Endothelial cell of umbilical vein (primary cell): ENCODE measurements around the gene CACNB4.
"Not testable (repeated sequence)": the region's sequence is repeated elsewhere in the genome, so short reads cannot be mapped to it uniquely, and the experiment has no call there.

Experiments used
- EZH2 ChIP-seq: IDR thresholded peaks from 2 replicates; pipeline ENCODE4 v1.6.1; 2012; ENCODE audit warnings: borderline replicate concordance, low read depth, mild to moderate bottlenecking, moderate library complexity, low read length, inconsistent platforms; ENCODE audit not compliant: severe bottlenecking
- FOS ChIP-seq: IDR thresholded peaks from 2 replicates; pipeline ENCODE4 v1.6.1; 2011; ENCODE audit warnings: mild to moderate bottlenecking, low read length, moderate library complexity, borderline replicate concordance; ENCODE audit not compliant: insufficient read depth
- GATA2 ChIP-seq: IDR thresholded peaks from 2 replicates; pipeline ENCODE4 v1.7.0; 2011; ENCODE audit warnings: low read depth, mild to moderate bottlenecking, moderate library complexity, mixed read lengths, low read length; ENCODE audit not compliant: insufficient read length, insufficient read depth
- JUN ChIP-seq: IDR thresholded peaks from 2 replicates; pipeline ENCODE4 v1.6.1; 2011; ENCODE audit warnings: borderline replicate concordance, low read depth; ENCODE audit not compliant: insufficient read length, insufficient read depth
- MYC ChIP-seq: IDR thresholded peaks from one replicate; pipeline ENCODE4 v1.6.1; 2011; ENCODE audit warnings: mild to moderate bottlenecking, low read depth, low read length
- POLR2A ChIP-seq: IDR thresholded peaks from 2 replicates; pipeline ENCODE4 v1.6.1; 2012; ENCODE audit warnings: low read depth, mild to moderate bottlenecking, control low read depth, low read length
- POLR2AphosphoS5 ChIP-seq: IDR thresholded peaks from 2 replicates; pipeline ENCODE4 v1.6.1; 2012; ENCODE audit warnings: low read depth, mild to moderate bottlenecking, control low read depth, low read length, moderate library complexity; ENCODE audit not compliant: insufficient read depth
- TF ChIP-seq, protein P1 (sequence below), 2 donors: IDR thresholded peaks; 1 replicate in 1 of 2; 2 replicates in 1 of 2; pipeline ENCODE4 v1.5.1; 2011; ENCODE audit warnings: low read length in 2 of 2, mild to moderate bottlenecking in 2 of 2, moderate library complexity in 2 of 2, control low read depth in 1 of 2, inconsistent platforms in 1 of 2, low read depth in 1 of 2; ENCODE audit not compliant: insufficient read depth in 1 of 2; ENCODE audit errors: extremely low read depth in 1 of 2
- TF ChIP-seq, protein P2 (sequence below): IDR thresholded peaks from 2 replicates; pipeline ENCODE4 v1.6.1; 2011; ENCODE audit not compliant: insufficient read depth, insufficient read length

DNA sequence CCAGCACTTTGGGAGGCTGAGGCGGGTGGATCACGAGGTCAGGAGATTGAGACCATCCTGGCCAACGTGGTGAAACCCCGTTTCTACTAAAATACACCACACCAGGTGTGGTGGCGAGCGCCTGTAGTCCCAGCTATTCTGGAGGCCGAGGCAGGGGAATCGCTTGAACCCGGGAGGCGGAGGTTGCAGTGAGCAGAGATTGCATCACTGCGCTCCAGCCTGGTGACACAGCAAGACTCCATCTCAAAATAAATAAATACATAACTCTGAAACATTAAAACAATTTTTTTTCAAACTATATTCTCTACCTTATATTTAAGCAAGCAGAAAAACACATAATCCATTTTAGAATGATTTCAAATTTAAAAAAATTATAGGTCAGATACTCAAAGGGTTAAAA, 77.8 kb downstream of the CACNB4 start:
- TF ChIP-seq POLR2A, EZH2, MYC, POLR2AphosphoS5, GATA2, JUN, FOS: not testable (repeated sequence)
- TF ChIP-seq, protein P1, sequence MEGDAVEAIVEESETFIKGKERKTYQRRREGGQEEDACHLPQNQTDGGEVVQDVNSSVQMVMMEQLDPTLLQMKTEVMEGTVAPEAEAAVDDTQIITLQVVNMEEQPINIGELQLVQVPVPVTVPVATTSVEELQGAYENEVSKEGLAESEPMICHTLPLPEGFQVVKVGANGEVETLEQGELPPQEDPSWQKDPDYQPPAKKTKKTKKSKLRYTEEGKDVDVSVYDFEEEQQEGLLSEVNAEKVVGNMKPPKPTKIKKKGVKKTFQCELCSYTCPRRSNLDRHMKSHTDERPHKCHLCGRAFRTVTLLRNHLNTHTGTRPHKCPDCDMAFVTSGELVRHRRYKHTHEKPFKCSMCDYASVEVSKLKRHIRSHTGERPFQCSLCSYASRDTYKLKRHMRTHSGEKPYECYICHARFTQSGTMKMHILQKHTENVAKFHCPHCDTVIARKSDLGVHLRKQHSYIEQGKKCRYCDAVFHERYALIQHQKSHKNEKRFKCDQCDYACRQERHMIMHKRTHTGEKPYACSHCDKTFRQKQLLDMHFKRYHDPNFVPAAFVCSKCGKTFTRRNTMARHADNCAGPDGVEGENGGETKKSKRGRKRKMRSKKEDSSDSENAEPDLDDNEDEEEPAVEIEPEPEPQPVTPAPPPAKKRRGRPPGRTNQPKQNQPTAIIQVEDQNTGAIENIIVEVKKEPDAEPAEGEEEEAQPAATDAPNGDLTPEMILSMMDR (IDR thresholded peaks at IDR 0.05; ENCODE audit: extremely low read depth in 1 of 2, insufficient read depth in 1 of 2, low read depth in 1 of 2, low read length in 2 of 2), result not testable (repeated sequence)
- TF ChIP-seq, protein P2, sequence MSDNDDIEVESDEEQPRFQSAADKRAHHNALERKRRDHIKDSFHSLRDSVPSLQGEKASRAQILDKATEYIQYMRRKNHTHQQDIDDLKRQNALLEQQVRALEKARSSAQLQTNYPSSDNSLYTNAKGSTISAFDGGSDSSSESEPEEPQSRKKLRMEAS, result not testable (repeated sequence)
